Measurements from ENCODE around the gene RNU1-3.
"Not testable (repeated sequence)": the region's sequence is repeated elsewhere in the genome, so short reads cannot be mapped to it uniquely, and the experiment has no call there.

RNU1-3 gene

DNA sequence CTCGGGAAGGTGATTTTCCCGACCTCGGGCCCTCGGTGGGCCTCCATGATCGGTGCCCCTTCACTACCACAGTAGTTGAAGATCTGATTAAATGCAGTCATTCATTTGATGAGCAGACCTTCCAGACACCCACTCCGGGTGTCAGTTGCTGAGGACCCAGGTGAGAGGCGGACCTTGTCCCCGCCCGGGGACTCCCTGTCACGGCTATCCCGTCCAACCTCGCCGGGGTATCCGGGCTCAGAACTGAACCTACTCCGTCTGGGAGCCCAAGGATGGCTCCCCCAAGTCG lies 22.6 kb downstream of the RNU1-3 start:
- H3K4me3 ChIP-seq (ENCODE audit: severe bottlenecking): peak overlapping the region; percentile 96
- H3K36me3 ChIP-seq (ENCODE audit: low read depth): peaks cover 8% of the 10 kb centered on the region; the same call in 1 of the 2 replicates
- no peak for TF ChIP-seq CTCF (IDR thresholded peaks at IDR 0.05; ENCODE audit: poor library complexity, severe bottlenecking)
- DNase-seq (ENCODE audit: low spot score) (no peak), ATAC-seq (ENCODE audit: low read depth) (peak; percentile 40)
- H3K27ac ChIP-seq (ENCODE audit: poor library complexity, severe bottlenecking): peak overlapping the region; percentile 18
- no peaks in the 10 kb centered on the region for H3K27me3 ChIP-seq (ENCODE audit: insufficient read depth, poor library complexity, severe bottlenecking)
- no peaks in the 10 kb centered on the region for H3K9me3 ChIP-seq (ENCODE audit: severe bottlenecking)
- H3K4me1 ChIP-seq (ENCODE audit: insufficient read depth, poor library complexity, severe bottlenecking): no peaks in the 10 kb centered on the region

DNA sequence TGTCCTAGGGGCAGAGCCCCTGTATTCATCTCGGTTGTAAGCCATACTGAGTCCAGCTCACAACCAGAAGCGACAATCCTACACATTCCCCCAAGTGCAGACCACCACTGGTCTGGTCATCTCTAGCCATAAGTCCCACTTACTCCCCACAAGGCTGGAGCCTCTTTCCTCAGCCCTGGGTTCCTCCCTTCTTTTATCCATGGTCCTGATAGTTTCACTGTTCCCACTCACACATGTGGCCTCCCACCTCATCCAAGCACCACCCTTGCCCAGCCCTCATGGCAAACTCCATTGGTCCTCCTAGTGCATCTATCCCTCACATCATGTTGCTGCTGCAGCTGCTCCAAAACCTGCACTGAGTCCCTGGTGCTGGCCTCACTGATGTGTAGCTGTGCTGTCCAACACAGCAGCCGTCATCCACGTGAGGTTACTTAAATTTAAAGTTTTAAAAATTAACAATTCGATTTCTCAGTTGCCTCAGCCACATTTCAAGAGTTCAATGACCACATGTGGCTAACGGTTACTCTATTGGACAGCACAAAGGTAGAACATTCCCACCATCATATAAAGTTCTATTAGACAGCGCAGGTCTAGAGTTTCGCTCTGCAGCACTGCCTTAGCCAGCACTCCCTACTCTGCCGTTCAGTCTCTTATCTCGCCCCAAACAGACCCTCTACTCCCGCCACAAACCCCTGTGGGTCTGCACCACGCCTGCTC lies 23.1 kb downstream of the RNU1-3 start:
- not testable (repeated sequence) for H3K36me3 ChIP-seq (ENCODE audit: low read depth); H3K9me3 ChIP-seq (ENCODE audit: severe bottlenecking); H3K4me1 ChIP-seq (ENCODE audit: insufficient read depth, poor library complexity, severe bottlenecking); H3K27me3 ChIP-seq (ENCODE audit: insufficient read depth, poor library complexity, severe bottlenecking)
- H3K4me3 ChIP-seq (ENCODE audit: severe bottlenecking): peak overlapping the region; percentile 96
- ATAC-seq (ENCODE audit: low read depth): peak; percentile 32
- H3K27ac ChIP-seq (ENCODE audit: poor library complexity, severe bottlenecking): peak overlapping the region; percentile 18
- DNase-seq (ENCODE audit: low spot score): peak; percentile 72

DNA sequence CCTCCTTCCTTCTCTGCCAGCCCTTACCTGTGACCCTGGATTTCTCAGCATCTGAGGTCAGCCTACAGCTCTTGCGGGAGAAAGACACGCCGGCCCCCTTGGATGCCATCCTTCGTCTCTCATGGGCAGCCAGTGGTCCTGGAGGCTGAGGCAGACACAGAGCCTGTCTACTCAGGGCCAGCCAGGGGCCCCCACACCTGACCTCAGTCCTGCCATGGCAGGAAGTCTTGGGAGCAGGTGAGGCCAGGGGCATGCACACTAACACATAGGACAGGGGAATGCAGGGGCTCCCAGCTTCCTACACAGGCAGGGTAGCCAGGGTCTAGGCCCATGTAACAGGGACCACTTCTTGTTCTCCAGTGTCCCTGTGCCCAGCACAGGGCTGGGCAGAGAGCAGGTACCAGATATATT lies 23.7 kb downstream of the RNU1-3 start:
- H3K27me3 ChIP-seq (ENCODE audit: insufficient read depth, poor library complexity, severe bottlenecking); H3K9me3 ChIP-seq (ENCODE audit: severe bottlenecking); H3K4me1 ChIP-seq (ENCODE audit: insufficient read depth, poor library complexity, severe bottlenecking); H3K27ac ChIP-seq (ENCODE audit: poor library complexity, severe bottlenecking); H3K4me3 ChIP-seq (ENCODE audit: severe bottlenecking); ATAC-seq (ENCODE audit: low read depth); H3K36me3 ChIP-seq (ENCODE audit: low read depth): not testable (repeated sequence)
- DNase-seq (ENCODE audit: low spot score): peak; percentile 81

GRCh38 chr1:16642025-16642966 lies 24.5 kb downstream of the RNU1-3 start:
- not testable (repeated sequence) for H3K36me3 ChIP-seq (ENCODE audit: low read depth); H3K27ac ChIP-seq (ENCODE audit: poor library complexity, severe bottlenecking); ATAC-seq (ENCODE audit: low read depth); H3K27me3 ChIP-seq (ENCODE audit: insufficient read depth, poor library complexity, severe bottlenecking); H3K4me1 ChIP-seq (ENCODE audit: insufficient read depth, poor library complexity, severe bottlenecking); H3K4me3 ChIP-seq (ENCODE audit: severe bottlenecking); H3K9me3 ChIP-seq (ENCODE audit: severe bottlenecking)
- peak; percentile 62 for DNase-seq (ENCODE audit: low spot score)

DNA sequence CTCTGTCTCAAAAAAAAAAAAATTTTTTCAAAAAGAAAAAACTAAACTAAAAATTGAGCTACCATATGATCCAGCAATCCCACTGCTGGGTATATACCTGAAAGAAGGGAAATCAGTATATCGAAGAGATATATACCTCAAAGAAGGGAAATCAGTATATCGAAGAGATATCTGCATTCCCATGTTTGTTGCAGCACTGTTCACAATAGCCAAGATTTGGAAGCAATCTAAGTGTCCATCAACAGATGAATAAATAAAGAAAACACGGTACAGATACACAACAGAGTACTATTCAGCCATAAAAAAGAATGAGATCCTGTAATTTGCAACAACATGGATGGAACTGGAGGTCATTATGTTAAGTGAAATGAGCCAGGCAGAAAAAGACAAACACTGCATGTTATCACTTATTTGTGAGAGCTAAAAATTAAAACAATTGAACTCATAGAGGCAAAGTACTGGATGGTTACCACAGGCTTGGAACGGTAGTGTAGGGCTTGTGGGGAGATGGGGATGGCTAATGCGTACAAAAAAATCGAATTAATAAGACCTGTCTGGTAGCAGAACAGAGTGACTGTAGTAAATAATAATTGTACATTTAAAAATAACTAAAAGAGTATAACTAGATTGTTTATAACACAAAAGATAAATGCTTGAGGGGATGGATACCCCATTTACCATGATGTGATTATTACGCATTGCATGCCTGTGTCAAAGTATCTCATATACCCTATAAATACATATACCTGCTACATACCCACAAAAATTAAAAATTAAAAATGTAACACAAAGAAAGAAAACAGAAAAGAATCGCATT lies 25.4 kb downstream of the RNU1-3 start:
- ATAC-seq (ENCODE audit: low read depth); H3K4me3 ChIP-seq (ENCODE audit: severe bottlenecking); H3K4me1 ChIP-seq (ENCODE audit: insufficient read depth, poor library complexity, severe bottlenecking); H3K36me3 ChIP-seq (ENCODE audit: low read depth); H3K9me3 ChIP-seq (ENCODE audit: severe bottlenecking); H3K27me3 ChIP-seq (ENCODE audit: insufficient read depth, poor library complexity, severe bottlenecking); DNase-seq (ENCODE audit: low spot score); H3K27ac ChIP-seq (ENCODE audit: poor library complexity, severe bottlenecking): not testable (repeated sequence)

GRCh38 chr1:16639091-16640031 lies 27.4 kb downstream of the RNU1-3 start:
- H3K4me3 ChIP-seq (ENCODE audit: severe bottlenecking); H3K27me3 ChIP-seq (ENCODE audit: insufficient read depth, poor library complexity, severe bottlenecking); ATAC-seq (ENCODE audit: low read depth); H3K9me3 ChIP-seq (ENCODE audit: severe bottlenecking); H3K27ac ChIP-seq (ENCODE audit: poor library complexity, severe bottlenecking); H3K4me1 ChIP-seq (ENCODE audit: insufficient read depth, poor library complexity, severe bottlenecking): not testable (repeated sequence)
- peaks cover 17% of the 10 kb centered on the region for H3K36me3 ChIP-seq (ENCODE audit: low read depth)
- peak; percentile 43 for DNase-seq (ENCODE audit: low spot score)

DNA sequence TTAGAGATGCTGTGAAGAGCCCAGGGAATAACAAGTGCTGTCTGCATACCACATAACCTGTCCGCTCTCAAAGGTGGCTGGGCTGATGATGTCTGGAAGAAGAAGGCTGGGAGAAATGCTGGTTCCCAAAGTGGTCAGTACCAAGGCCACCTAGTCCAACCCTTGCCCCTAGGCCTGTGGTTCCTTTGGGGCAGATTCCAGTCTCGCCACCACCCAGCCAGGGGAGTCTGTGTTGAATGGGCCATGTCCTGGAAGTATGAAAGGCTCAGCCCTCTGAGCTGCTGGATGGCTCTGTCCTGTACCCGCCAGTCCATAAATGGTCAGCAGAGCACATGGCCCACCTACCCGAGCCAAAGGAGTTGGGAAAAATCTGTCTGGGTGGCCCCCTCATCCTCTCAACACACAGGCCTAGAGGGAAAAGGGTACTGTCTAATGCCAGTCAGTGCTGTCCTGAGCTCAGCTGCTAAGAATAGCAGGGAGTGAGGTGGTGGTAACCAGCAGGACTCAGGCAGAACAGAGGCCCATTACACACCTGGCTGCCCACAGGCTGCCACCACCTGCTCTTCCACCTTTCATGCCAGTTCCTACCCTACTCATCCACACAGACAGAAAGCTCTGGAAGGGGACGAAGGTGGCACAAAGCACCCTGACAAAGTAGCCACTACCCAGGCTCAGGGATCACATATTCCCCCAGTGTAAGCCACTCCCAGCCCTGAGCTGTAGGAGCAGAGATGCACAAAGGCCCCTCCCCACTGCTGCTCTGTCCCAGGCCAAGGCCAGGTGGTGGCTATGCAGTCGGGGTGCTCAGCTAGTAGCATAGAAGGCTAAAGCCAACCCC lies 28.6 kb downstream of the RNU1-3 start:
- not testable (repeated sequence) for H3K9me3 ChIP-seq (ENCODE audit: severe bottlenecking); H3K4me1 ChIP-seq (ENCODE audit: insufficient read depth, poor library complexity, severe bottlenecking); H3K27ac ChIP-seq (ENCODE audit: poor library complexity, severe bottlenecking); H3K27me3 ChIP-seq (ENCODE audit: insufficient read depth, poor library complexity, severe bottlenecking); H3K4me3 ChIP-seq (ENCODE audit: severe bottlenecking)
- peaks cover 21% of the 10 kb centered on the region for H3K36me3 ChIP-seq (ENCODE audit: low read depth)
- DNase-seq (ENCODE audit: low spot score) (peak; percentile 40), ATAC-seq (ENCODE audit: low read depth) (peak; percentile 13; the same call in 1 of the 3 replicates)

- not testable (repeated sequence) for H3K4me3 ChIP-seq (ENCODE audit: severe bottlenecking); H3K4me1 ChIP-seq (ENCODE audit: insufficient read depth, poor library complexity, severe bottlenecking); H3K27ac ChIP-seq (ENCODE audit: poor library complexity, severe bottlenecking); ATAC-seq (ENCODE audit: low read depth); H3K9me3 ChIP-seq (ENCODE audit: severe bottlenecking); H3K27me3 ChIP-seq (ENCODE audit: insufficient read depth, poor library complexity, severe bottlenecking)
- peaks cover 21% of the 10 kb centered on the region for H3K36me3 ChIP-seq (ENCODE audit: low read depth)
- peak; percentile 34 for DNase-seq (ENCODE audit: low spot score)
These were observed 30.1 kb downstream of the RNU1-3 start for GRCh38 chr1:16636551-16637195.

All from RWPE2 (cell line).